ENCODE data around the gene STK11.
A peak's percentile ranks its signal among the peaks of the same experiment; 100 is the strongest.

The STK11 gene

DNA sequence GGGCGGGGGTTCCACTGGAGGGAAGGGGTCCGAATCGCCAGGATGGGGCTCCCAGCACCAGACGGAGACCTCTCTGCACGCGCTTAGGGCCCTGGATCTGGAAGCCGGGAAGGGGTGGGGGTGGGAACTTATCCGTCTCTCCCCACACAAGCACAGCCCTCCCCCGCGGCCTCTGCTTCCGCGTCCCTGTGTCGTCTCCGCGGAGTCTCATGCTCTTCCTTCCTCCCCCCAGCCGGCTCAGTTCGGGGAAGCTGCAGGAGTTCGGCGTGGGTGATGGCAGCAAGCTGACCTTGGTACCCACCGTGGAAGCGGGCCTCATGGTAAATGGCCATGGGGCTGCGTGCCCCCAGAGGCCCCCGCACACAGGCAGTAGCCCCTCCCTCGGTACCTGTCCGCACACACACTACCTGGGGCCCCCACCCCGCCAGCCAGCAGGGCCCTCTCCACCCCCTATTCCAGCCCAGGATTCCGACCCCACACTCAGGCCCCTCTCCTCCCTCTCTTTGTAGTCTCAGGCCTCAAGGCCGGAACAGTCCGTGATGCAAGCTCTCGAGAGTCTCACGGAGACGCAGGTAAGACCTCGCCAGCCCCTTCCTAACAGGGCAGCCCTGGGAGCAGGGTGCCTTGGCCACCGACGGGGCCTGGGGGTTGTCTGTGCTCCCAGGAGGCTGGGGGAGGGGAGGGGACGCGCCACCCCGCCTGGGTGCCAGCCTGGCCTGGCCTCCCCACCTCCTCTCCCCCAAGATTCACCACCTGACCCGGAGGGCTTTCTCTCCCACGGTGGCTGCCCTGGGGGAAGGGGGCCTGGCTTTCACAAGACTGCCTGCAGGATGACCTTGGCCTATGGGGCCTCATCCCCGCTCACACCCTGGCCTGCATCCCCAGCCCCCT lies 46.0 kb downstream of the STK11 start:
- peak; percentile 79 for DNase-seq

DNA sequence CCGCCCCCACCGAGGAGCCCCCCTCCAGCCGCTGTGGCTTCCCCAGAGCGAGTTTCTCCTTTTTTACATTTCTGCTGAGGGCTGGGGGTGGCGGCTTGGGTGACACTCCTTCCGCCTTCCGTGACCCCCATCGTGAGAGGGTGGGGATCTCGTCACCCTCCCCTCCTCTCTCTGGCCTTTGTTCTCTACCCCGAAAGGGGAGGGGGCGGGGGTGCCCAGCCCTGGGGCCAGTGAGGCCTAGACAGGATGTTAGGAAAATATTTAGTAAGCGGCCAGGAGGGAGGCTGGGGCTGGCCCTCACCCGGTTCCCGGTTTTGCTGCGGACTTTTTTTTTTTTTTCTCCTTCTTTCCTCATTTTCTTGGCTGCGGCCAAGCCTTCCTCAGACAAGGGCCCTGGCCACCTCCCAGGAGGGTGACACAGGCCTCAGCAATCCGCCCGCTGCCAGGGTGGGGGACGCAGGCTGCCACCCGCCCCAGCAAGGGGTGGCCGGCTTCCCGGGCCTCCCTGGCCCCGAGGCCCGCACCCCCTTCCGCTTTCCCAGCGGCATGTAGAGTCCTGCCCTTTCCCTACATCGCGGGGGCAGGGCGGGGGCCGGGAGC lies 46.7 kb downstream of the STK11 start:
- DNase-seq, result peak; percentile 72

DNA sequence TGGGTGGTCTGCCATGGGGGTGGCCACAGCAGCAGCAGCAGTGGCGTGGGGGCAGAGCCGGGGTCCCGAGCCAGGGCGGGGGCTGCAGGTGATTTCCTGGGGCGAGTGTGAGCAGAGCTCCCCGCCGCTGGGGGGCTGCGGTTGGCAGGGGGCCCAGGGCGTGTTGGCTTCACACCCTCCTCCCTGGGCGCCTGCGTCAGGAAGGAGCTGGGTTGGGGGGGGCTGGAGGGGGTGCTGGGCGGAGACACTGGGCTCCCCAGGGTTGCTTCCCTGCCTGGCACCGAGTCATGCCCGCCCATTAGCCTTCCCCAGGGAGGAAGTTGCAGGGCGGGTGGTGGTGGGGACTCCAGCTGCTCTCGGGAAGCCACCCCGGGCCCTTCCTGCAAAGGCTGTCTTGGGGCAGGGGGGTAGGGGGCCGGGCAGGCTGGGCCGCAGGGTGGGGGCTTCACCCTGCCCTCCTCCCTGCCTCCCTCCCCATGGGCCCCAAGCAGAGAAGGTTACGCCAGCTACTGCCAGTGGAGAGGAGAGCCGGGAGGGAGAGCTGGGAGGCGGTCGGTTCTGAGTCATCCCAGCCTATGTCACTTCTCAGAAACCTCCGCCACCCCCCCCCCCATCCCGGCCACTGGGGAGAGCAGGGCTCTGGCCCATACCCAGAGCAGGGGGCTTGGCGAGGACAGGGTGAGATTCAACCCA lies 47.4 kb downstream of the STK11 start:
- peak; percentile 63 for DNase-seq

DNA sequence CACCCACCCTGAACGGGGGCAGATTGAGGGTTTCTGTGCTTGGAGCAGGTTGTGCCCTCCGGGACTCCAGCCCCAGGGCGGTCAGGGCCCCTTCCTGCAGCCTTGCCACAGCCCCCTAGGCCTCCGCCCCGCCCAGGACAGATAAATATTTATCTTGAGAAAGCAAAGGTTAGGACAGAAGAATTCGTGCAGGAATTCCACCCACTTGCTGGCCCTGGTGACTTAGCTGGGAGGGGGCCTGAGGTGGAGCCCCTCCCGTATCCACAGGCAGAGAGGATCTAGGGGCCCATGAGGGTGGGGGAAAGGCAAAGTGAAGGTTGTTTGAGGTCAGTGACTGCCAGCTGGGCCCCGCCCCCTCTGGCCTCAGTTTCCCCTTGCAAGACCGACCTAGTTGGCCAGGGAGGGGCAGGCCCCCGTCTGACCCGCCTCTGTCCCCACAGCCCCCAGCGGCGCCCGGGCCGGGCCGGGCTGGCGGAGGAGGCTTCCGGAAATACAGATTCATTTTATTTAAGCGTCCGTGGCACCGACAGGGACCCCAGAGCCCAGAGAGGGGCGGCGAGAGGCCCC lies 48.0 kb downstream of the STK11 start:
- no peak for DNase-seq

DNA sequence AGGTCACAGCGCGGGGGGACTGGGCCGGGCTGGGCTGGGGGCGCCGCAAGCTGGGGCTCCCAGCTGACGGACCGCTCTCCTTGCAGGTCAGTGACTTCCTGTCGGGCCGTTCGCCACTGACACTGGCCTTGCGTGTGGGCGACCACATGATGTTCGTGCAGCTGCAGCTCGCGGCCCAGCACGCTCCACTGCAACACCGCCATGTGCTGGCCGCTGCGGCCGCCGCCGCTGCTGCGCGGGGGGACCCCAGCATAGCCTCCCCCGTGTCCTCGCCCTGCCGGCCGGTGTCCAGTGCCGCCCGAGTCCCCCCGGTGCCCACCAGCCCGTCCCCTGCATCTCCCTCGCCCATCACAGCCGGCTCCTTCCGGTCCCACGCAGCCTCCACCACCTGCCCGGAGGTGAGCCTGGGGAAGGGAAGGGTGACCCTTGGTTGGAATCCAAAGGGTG lies 48.5 kb downstream of the STK11 start:
- DNase-seq, result no peak

DNA sequence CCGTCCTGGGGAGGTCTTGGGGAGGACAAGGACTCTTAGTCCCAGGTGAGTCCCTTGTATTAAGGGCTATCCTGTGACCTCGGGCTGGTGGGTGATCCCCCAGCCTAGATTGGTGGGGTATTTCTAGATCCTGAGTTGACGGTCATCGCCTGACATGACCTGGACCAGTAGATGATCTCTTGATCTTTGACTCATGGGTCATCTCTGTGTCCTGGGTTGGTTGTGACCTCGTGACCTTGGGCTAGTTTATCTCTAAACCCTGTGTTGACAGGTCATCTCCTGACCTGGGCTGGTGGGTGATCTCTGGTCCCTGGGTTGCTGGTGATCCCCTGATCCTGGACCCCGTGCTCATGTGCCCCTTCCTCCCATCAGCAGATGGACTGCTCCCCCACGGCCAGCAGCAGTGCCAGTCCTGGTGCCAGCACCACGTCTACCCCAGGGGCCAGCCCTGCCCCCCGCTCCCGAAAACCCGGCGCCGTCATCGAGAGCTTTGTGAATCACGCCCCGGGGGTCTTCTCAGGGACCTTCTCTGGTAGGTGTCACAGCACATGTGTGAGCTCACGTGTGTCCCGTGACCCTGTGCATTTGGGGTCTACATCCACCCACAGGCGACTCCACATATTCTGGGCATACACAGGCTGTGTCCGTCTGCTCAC lies 49.1 kb downstream of the STK11 start:
- no peak for DNase-seq

DNA sequence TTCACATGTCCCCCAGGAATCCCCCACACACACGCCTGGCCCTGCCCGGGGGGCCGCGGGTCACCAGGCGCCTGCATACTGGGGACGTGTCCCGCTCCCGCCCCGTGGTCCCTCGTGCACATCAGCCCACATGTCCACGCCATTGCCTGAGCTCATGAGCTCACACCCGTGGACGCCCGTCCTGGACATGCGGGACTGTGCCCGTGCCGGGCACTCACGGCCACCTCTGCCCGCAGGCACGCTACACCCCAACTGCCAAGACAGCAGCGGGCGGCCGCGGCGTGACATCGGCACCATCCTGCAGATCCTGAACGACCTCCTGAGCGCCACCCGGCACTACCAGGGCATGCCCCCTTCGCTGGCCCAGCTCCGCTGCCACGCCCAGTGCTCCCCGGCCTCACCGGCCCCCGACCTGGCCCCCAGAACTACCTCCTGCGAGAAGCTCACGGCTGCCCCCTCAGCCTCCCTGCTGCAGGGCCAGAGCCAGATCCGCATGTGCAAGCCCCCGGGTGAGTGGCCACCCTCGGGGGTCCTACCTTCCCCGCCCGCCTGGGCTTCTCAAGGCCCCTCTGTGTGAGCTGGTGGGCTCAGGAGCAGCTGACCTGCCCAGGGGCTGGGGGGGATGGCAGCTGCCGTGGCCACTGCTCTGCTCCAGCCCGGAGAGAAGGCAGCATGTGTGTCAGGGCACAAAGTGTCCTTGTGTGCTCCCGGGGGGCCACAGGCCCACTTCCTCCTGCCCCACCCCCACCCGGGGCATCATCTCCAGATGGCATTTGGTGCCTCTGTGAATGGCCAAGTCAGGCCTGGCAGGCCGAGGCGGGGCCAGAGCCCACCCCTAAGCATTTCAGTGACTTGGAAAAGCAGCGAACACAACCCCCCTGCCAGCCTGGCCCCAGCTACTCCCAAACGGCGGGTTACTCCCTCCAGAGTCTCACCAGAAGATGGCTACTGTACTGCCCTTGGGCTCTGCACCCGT lies 49.9 kb downstream of the STK11 start:
- DNase-seq, result peak; percentile 8

DNA sequence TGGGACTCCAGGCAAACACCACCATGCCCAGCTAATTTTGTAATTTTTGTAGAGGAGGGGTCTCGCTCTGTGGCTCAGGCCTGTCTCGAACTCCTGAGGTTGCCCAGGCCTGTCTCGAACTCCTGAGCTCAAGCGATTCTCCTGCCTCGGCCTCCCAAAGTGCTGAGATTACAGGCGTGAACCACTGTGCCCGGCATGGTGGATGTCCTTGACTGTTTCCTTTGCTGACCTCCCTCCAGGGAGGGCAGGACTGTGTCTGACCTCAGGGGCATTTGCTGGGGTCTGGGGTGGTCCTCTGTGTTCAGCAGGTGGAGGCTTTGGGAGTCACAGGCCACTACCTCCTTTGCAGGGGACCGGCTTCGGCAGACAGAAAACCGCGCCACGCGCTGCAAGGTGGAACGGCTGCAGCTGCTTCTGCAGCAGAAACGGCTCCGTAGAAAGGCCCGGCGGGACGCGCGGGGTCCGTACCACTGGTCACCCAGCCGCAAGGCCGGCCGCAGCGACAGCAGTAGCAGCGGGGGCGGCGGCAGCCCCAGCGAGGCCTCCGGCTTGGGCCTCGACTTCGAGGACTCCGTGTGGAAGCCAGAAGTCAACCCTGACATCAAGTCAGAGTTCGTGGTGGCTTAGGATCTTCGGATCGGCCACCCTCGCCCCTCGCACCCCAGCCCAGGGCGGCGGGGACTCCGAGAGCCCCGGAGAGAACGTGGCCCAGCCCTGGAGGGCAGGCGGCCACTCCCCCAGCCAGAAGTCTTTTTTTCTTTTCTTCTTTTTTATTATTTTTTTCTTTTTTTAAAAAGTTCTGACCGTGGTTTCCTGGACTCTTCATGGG lies 51.3 kb downstream of the STK11 start:
- DNase-seq, result no peak

DNA sequence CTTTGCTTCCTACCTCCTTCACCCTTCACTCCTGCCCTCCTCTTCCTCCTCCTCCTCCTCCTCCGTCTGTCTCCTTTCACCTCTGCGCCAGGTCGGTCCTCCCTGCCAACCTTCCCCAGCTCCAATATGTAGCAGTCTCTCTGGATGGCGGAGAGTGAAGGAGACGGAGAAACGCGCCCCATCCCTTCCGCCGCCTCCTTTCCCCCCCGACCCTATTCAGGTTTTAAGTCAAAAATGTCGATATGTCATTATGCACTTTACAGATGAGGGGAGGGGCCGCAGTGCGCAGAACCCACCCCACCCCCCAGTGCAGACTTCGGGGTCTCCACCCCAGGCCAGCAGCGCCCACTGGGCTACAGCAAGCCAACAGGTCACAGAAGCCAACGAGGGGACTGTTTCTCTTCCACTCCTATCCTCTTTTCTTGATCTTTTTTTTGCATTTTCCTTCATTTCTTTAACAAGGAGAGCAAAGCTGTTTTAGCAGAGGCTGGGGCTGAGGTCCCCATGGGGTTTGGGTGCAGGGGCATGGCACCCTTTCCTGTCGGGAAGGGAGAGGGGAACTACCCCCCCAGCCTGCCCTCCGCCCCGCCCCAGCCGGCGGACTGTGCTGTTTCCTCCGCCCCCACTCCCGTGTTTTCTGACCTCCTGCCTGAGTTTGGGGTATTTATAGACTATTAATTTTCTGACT lies 52.0 kb downstream of the STK11 start:
- DNase-seq, result peak; percentile 4

DNA sequence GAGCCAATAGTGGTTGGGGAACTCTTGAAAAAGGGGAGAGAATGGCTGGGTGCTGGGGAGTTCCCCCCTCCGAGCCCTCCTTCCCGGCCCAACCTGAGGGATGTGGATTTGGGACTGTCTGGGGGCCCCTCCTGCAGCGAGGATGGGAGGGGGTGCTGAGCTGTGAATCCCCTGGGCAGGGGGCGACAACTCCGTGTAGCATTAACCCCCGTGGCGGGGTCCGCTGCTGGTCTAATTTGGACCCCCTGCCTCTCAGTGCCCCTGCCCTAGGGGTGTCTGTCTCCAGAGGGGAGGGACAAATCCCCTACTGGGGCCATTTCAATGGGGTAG lies 52.5 kb downstream of the STK11 start:
- DNase-seq, result no peak

DNA sequence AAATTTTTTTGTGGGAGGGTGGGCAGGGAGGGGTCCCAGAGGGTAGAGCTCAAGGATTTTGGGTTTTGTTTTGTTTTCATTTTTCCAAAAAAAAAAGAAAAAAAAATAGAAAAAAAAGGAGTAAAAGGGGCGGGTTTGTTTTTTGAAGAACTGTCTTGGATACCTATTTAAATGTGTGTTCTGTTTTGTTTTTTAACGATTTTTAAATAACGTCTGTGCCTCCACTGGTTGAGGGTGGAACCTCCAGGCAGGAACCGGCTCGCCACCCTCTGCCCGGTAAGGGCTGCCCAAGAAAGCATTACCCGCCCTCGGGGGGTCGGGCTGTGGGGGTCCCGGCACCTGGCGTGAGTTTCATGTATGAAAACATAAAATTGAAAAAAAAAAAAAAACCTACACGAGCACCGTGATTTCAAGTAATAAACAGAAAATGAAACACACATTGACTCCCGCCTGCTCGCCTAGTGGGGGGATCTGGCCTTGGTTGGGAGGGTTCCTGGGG lies 53.2 kb downstream of the STK11 start:
- DNase-seq, result no peak

DNA sequence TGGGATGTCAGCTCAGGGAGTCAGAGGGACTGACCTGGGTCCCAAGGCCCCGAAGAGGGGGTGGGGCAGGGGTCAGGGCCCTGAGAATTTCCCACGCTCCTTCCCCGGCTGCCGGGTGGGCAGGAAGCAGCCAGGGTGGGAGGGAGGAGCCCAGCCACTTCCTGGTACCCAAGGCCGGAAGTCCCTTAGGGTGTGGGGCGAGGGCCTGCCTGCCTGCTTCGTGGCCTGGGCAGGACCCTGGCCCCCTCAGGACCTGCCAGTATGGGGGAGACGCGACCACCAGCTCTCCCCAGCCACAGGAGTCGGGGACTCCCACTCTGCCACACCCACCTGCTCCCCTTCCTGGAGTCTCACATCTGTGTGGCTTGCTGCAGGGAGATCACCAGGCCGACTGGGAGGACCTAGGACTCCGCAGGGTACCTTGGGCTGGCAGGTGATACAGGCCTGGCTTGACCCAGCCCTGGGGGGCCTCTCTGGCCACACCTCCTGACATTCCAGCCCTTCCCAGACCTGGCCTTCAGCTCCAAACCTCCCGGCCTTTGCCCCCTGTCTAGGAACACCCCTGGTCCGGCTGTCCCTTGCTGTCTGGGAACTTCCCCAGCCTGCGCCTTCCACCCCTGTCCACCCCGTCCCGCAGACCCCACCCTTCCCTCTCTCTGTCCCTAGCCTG lies 53.8 kb downstream of the STK11 start:
- DNase-seq, result peak; percentile 69

DNA sequence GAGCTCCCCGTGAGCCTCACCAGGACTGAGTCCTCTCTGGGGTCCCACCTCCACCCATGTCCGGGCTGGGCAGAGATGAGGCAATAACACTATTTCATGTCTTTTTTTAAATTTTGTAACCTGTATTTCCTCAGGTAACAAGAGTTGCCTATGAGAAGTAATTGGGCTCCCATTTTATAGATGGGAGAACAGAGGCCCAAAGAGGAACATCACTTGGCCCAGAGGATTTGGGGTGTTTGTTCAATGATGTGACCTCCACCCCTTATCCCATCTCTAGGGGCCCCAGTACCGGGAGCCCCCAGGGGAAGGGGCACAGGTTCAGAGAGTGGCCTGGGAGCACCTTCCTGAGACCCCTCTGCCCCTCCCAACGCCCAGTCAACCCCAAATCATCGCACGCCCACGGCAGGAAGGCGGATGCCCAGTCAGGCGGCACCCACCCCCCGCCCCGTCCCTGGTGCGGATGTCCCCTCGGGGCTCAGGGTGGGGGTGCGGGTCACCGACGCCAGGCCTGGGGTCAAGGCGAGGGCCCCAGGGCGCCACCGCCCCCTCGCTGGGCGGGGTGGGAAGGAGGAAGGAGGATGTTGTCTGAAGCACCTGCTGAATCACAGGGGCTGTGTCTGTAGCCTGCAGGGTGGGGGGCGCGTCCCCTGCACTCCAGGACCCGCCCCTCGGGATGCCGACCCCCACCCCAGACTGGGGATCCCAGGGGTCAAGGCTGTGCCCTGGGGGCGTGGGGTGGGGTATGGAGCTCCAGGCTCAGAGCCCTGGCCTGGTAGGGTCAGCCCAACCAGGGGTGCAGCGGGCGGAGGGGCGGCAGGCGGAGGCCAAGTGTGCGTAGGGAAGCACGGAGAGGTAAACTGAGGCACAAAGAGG lies 54.5 kb downstream of the STK11 start:
- DNase-seq, result peak; percentile 60

DNA sequence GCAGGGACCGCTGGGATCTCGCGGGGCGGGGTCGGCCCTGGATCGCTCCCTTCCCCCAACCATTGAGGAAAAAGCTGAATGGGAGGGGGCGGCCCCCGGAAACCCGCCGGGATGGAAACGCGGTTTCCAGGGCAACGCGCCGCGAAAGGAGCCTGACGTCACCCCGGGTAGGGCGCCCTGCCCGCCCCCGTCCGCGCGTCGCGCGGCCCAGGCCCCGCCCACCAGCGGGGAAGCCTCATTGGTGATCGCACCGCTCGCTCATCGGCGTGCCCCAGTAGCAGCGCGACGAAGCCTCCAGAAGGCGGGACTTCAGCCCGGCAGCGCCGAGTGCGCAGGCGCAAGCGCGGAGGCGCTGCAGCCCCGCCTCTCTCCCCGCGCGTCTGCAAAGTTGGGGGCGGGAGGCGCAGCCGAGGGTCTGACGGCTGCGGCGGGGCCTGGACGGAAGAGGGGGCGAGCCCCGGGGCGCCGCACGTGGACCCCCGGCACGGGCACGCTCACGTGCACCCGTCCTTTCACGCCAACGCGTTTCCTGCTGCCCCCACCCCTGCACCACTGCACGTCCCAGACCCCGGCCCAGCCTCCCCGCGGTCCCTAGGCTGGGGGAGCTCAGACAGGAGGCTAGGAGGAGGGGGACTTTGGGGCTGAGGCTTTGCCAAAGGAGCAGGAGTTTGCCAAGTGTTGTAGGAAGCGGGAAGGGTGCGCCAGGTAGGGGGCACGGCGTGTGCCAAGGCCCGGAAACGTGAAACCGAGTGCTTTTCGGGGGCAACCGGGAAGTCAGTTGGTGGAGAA lies 55.4 kb downstream of the STK11 start:
- peak; percentile 98 for DNase-seq

DNA sequence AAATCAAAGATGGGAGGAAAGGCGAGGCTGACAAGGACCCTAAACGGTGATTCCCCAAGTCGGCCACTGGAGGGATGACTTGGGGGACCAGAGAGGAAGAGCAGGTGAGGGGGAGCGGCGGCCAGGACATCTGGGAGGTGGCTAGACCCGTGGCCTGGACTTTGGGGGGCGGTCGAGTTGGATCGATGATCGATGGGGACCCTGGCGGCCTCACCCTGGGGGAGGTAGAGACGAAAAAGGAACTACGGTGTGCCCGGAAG lies 55.9 kb downstream of the STK11 start:
- DNase-seq, result no peak

DNA sequence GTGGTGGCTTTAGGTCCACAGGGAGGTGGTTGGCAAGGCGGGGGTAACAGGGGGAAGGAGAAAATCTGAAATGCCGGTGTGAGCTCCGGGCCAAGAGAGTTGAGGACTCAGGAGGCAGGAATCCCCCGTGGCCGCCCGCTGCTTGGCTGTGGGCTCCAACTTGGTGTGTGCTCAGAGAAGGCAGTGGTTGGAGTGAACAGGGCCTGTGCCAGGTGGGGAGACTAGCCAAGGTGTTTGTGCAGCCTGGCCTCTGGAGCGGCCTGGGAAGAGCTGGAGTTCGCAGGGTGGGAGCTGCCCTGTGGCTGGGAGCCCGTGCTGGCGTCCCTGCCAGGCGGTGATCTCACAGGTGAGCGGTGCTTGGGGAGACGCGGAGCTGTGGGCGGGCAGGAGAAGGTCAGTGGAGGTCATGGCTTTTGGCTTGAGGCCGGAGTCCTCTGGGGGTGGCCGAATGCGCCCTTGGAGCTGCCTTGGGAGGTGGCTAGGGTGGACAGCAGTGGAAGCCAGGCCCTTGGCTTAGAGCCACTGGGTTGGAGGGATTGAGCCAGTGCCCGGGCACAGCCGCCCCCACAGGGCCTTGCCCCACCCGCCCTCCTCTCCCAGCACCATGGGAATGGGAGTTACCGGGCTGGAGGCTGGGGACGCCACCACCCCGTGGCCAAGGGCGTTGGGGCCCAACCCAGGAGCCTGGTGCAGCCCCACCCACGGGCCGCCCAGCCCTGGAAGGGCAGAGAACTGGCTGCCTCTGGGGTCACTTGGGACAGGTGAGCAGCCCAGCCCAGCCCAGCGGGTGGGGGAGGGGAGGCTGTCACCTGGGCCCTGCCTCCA lies 56.4 kb downstream of the STK11 start:
- no peak for DNase-seq

DNA sequence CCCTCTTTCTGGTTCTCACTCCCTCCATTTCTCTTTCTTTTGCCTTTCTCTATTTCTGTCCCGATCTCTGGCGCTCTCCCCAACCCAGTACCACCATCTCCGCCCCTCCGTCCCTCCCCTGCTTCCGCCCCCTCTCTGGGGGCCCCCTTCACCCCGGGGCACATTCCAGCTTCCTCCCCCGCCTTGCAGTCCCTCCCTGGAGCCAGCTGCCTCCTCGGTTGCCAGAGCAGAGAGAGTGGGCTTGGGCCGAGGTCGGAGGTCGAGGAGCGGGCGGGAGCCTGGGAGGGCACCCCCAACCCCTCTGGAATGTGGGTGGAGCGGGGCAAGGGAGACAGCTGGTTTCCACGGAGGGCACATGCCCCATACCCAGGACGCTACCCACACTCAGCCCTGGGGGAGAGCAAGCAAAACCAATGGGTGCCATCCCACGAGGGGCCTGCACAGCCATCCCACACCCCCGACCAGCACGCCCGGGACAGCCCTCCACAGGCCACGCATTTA lies 57.1 kb downstream of the STK11 start:
- DNase-seq, result peak; percentile 71

Measured in eye (tissue), 1 donor.